HepG2 (cell line): Measurements from ENCODE around the gene ADAMTS4. TPM values are rescaled to one million over a fixed set of nuclear protein-coding genes. Genes with fewer than 3 reads are reported as not detected.

Experiments used
- HMG20B ChIP-seq: conservative IDR thresholded peaks from 2 replicates; pipeline ENCODE4 v1.6.1; 2016; ENCODE audit warnings: missing genetic modification reagents, missing compliant biosample characterization
- MIXL1 ChIP-seq: IDR thresholded peaks from 2 replicates; pipeline ENCODE4 v1.6.1; 2016
- REPIN1 ChIP-seq: sonication (generic); formaldehyde crosslinking; IDR thresholded peaks from 2 replicates; pipeline ENCODE4 v1.8.0; 2022; ENCODE audit warnings: missing genetic modification reagents, low read depth, mild to moderate bottlenecking, borderline replicate concordance
- RXRB ChIP-seq: IDR thresholded peaks from 2 replicates; pipeline ENCODE4 v1.6.1; 2016; ENCODE audit warnings: borderline replicate concordance, missing genetic modification reagents, missing compliant biosample characterization
- TBX2 ChIP-seq: sonication (generic); formaldehyde crosslinking; IDR thresholded peaks from 2 replicates; pipeline ENCODE4 v1.5.0; 2020; ENCODE audit warnings: missing genetic modification reagents, mild to moderate bottlenecking, borderline replicate concordance
- TGIF2 ChIP-seq: IDR thresholded peaks from 2 replicates; pipeline ENCODE4 v1.6.1; 2016; ENCODE audit warnings: control low read depth, missing compliant biosample characterization
- ZBTB20 ChIP-seq: sonication (generic); formaldehyde crosslinking; IDR thresholded peaks from 2 replicates; pipeline ENCODE4 v1.8.1; 2023; ENCODE audit warnings: missing genetic modification reagents, low read depth, mild to moderate bottlenecking, borderline replicate concordance
- ZNF224 ChIP-seq: sonication (generic); formaldehyde crosslinking; IDR thresholded peaks from 2 replicates; pipeline ENCODE4 v1.5.0; 2020; ENCODE audit warnings: mild to moderate bottlenecking, missing genetic modification reagents
- ZNF761 ChIP-seq: sonication (generic); formaldehyde crosslinking; conservative IDR thresholded peaks from 2 replicates; pipeline ENCODE4 v1.4.0; 2020; ENCODE audit warnings: mild to moderate bottlenecking, missing genetic modification reagents
- ZNF83 ChIP-seq: sonication (generic); formaldehyde crosslinking; IDR thresholded peaks from 2 replicates; pipeline ENCODE4 v1.4.0; 2020; ENCODE audit warnings: missing genetic modification reagents, mild to moderate bottlenecking, borderline replicate concordance
- polyA plus RNA-seq, 8 experiments: library from polyadenylated mRNA; depleted of rRNA in 3 of 8; stranded (reverse) in 7 of 8; unstranded in 1 of 8; fragments of >200 nt; fragmentation: Illumina TruSeq in 4 of 8; extraction: Trizol in 4 of 8; gene quantifications; 2 replicates each; pipeline versions ENCODE4 v1.2.1 to v1.2.3, GENCODE V29; 2011 to 2016; ENCODE audit warnings: low read depth in 4 of 8, missing spikeins in 1 of 8, mixed read lengths in 1 of 8; ENCODE audit not compliant: insufficient read depth in 1 of 8
- total RNA-seq, 5 experiments: library from RNA; depleted of rRNA; stranded (reverse); fragments of >200 nt; fragmentation: Illumina TruSeq; extraction: Trizol; gene quantifications; 2 replicates each; pipeline ENCODE4 v1.2.3, GENCODE V29; 2016; ENCODE audit warnings: low read depth in 1 of 5
- TF ChIP-seq, protein P1 (sequence below): sonication (generic); formaldehyde crosslinking; IDR thresholded peaks from 2 replicates; pipeline ENCODE4 v1.4.0; 2020; ENCODE audit warnings: low read depth, missing genetic modification reagents
- TF ChIP-seq, protein P2 (sequence below): sonication (generic); formaldehyde crosslinking; IDR thresholded peaks from 2 replicates; pipeline ENCODE4 v1.5.1; 2020; ENCODE audit warnings: missing genetic modification reagents, mild to moderate bottlenecking, borderline replicate concordance
- TF ChIP-seq, protein P3 (sequence below): IDR thresholded peaks from 2 replicates; pipeline ENCODE4 v1.6.1; 2016
- TF ChIP-seq, protein P4 (sequence below): sonication (generic); formaldehyde crosslinking; IDR thresholded peaks from 2 replicates; pipeline ENCODE4 v1.4.0; 2020; ENCODE audit warnings: missing genetic modification reagents
- TF ChIP-seq, protein P5 (sequence below): sonication (generic); formaldehyde crosslinking; IDR thresholded peaks from 2 replicates; pipeline ENCODE4 v1.4.0; 2020; ENCODE audit warnings: missing genetic modification reagents, borderline replicate concordance

ADAMTS4 gene
- total and polyA plus RNA-seq, 2 of the 13 experiments (the other 11 are each of a cell fraction or from before 2014, with no cell fraction given): 0.51 to 1.7 TPM

DNA sequence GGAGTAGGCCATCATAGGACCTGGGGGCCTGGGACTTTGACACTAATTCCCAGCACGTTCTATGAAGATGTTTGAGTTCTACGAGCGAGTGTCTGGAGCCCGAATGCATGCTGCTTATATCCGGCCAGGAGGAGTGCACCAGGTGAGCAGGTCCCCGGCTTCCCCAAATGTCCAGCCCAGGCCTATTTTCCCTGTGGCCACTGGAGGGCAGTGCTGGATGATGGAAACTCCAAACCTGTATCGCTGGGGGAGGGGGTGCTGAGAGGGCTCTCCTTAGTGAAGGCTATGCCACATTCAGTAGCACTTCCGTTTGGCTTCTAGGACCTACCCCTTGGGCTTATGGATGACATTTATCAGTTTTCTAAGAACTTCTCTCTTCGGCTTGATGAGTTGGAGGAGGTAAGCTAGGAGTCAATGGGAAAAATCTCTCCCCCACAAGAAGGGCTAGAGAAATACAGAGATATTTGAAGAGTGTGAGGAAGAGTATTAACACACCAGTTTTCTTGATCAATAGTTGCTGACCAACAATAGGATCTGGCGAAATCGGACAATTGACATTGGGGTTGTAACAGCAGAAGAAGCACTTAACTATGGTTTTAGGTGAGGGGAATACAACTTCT is 11.0 kb upstream of the ADAMTS4 start (continued):
- TF ChIP-seq, protein P1, sequence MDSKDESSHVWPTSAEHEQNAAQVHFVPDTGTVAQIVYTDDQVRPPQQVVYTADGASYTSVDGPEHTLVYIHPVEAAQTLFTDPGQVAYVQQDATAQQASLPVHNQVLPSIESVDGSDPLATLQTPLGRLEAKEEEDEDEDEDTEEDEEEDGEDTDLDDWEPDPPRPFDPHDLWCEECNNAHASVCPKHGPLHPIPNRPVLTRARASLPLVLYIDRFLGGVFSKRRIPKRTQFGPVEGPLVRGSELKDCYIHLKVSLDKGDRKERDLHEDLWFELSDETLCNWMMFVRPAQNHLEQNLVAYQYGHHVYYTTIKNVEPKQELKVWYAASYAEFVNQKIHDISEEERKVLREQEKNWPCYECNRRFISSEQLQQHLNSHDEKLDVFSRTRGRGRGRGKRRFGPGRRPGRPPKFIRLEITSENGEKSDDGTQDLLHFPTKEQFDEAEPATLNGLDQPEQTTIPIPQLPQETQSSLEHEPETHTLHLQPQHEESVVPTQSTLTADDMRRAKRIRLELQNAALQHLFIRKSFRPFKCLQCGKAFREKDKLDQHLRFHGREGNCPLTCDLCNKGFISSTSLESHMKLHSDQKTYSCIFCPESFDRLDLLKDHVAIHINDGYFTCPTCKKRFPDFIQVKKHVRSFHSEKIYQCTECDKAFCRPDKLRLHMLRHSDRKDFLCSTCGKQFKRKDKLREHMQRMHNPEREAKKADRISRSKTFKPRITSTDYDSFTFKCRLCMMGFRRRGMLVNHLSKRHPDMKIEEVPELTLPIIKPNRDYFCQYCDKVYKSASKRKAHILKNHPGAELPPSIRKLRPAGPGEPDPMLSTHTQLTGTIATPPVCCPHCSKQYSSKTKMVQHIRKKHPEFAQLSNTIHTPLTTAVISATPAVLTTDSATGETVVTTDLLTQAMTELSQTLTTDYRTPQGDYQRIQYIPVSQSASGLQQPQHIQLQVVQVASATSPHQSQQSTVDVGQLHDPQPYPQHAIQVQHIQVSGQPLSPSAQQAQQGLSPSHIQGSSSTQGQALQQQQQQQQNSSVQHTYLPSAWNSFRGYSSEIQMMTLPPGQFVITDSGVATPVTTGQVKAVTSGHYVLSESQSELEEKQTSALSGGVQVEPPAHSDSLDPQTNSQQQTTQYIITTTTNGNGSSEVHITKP (CRISPR knock-in tag): 0 out of 2 replicates have a peak, but pooled peaks have one; percentile 36
- TF ChIP-seq ZNF224 (CRISPR knock-in tag) (no peak), MIXL1 (CRISPR knock-in tag) (peak; percentile 44; the same call in 1 of the 2 replicates), ZNF83 (CRISPR knock-in tag) (no peak), ZNF761 (CRISPR knock-in tag) (no peak), ZBTB20 (CRISPR knock-in tag) (no peak), TGIF2 (CRISPR knock-in tag) (0 out of 2 replicates have a peak, but pooled peaks have one; percentile 25), REPIN1 (CRISPR knock-in tag) (peak; percentile 74; the same call in 1 of the 2 replicates), TBX2 (0 out of 2 replicates have a peak, but pooled peaks have one; percentile 22), HMG20B (CRISPR knock-in tag) (no peak), RXRB (CRISPR knock-in tag) (no peak)
- TF ChIP-seq, protein P2, sequence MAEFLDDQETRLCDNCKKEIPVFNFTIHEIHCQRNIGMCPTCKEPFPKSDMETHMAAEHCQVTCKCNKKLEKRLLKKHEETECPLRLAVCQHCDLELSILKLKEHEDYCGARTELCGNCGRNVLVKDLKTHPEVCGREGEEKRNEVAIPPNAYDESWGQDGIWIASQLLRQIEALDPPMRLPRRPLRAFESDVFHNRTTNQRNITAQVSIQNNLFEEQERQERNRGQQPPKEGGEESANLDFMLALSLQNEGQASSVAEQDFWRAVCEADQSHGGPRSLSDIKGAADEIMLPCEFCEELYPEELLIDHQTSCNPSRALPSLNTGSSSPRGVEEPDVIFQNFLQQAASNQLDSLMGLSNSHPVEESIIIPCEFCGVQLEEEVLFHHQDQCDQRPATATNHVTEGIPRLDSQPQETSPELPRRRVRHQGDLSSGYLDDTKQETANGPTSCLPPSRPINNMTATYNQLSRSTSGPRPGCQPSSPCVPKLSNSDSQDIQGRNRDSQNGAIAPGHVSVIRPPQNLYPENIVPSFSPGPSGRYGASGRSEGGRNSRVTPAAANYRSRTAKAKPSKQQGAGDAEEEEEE (CRISPR knock-in tag): no peak
- TF ChIP-seq, protein P3, sequence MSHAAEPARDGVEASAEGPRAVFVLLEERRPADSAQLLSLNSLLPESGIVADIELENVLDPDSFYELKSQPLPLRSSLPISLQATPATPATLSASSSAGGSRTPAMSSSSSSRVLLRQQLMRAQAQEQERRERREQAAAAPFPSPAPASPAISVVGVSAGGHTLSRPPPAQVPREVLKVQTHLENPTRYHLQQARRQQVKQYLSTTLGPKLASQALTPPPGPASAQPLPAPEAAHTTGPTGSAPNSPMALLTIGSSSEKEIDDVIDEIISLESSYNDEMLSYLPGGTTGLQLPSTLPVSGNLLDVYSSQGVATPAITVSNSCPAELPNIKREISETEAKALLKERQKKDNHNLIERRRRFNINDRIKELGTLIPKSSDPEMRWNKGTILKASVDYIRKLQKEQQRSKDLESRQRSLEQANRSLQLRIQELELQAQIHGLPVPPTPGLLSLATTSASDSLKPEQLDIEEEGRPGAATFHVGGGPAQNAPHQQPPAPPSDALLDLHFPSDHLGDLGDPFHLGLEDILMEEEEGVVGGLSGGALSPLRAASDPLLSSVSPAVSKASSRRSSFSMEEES (CRISPR knock-in tag): peak; percentile 46; the same call in 1 of the 2 replicates
- TF ChIP-seq, protein P4, sequence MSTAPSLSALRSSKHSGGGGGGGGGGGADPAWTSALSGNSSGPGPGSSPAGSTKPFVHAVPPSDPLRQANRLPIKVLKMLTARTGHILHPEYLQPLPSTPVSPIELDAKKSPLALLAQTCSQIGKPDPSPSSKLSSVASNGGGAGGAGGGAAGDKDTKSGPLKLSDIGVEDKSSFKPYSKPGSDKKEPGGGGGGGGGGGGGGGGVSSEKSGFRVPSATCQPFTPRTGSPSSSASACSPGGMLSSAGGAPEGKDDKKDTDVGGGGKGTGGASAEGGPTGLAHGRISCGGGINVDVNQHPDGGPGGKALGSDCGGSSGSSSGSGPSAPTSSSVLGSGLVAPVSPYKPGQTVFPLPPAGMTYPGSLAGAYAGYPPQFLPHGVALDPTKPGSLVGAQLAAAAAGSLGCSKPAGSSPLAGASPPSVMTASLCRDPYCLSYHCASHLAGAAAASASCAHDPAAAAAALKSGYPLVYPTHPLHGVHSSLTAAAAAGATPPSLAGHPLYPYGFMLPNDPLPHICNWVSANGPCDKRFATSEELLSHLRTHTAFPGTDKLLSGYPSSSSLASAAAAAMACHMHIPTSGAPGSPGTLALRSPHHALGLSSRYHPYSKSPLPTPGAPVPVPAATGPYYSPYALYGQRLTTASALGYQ (CRISPR knock-in tag): no peak
- TF ChIP-seq, protein P5, sequence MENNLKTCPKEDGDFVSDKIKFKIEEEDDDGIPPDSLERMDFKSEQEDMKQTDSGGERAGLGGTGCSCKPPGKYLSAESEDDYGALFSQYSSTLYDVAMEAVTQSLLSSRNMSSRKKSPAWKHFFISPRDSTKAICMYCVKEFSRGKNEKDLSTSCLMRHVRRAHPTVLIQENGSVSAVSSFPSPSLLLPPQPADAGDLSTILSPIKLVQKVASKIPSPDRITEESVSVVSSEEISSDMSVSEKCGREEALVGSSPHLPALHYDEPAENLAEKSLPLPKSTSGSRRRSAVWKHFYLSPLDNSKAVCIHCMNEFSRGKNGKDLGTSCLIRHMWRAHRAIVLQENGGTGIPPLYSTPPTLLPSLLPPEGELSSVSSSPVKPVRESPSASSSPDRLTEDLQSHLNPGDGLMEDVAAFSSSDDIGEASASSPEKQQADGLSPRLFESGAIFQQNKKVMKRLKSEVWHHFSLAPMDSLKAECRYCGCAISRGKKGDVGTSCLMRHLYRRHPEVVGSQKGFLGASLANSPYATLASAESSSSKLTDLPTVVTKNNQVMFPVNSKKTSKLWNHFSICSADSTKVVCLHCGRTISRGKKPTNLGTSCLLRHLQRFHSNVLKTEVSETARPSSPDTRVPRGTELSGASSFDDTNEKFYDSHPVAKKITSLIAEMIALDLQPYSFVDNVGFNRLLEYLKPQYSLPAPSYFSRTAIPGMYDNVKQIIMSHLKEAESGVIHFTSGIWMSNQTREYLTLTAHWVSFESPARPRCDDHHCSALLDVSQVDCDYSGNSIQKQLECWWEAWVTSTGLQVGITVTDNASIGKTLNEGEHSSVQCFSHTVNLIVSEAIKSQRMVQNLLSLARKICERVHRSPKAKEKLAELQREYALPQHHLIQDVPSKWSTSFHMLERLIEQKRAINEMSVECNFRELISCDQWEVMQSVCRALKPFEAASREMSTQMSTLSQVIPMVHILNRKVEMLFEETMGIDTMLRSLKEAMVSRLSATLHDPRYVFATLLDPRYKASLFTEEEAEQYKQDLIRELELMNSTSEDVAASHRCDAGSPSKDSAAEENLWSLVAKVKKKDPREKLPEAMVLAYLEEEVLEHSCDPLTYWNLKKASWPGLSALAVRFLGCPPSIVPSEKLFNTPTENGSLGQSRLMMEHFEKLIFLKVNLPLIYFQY (CRISPR knock-in tag): no peak
